Non-pigmented ciliary epithelial cell (primary cell): ENCODE results near the gene ZNF330.
A peak's percentile ranks its signal among the peaks of the same experiment; 100 is the strongest.
"Not testable (repeated sequence)": the region's sequence is repeated elsewhere in the genome, so short reads cannot be mapped to it uniquely, and the experiment has no call there.

Experiments used
- DNase-seq: peaks from one replicate; pipeline ENCODE4 v3.0.0-alpha.2; 2010; ENCODE audit warnings: low read depth

The ZNF330 gene

DNA sequence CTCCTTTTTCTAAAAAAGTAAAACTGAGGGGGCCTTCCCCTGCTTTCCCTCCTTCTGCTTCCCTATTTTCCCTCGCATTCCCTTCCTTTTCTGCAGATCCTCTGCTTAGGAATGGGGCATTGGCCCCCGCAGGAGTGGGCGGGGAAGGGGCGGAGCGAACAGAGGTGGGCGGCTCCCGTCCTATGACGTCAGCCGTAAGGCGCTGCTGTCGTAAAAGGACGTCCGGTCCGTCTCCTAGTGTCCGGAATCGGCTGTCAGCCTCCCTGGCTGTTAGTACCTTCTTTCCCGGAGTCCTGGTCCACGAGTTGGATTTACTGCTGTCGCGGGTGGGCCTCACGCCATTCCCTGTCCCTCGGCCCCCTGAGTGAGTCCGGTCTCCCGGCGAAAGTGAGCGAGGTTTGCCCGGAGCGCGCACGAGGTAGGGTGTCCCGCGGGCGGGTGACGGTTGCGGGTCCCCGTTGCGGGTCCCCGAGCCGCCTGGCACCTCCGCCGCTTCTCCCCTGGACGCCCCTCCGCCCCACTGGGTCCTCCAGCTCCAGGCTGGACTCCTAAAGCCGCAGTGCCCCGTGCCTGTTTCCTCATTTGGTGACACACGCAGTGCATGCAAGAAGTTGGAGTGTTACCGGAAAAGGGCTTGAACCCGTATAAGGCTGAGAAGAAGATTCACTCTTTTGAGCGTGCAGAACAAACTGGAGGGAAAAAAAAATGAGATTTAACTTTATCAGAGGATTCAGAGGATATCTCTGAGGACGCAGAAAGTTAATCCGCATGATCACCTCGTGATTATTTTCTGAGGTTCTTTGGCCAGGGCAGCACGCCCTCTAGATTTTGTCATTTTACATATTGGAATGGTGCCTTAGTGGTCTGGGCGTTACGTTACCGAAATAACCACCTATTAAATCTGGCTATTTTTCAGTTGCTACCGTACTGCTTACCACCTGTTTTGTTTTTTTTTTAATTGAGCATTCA is at the start of gene ZNF330:
Gene ZNF330, plus strand, starts transcription at position 205 of the 969 bp plus-strand sequence. CDS start 1,477 bp downstream, outside the sequence.
- DNase-seq: peak; percentile 50

GRCh38 chr4:141174457-141174856 is 46.2 kb upstream of the ZNF330 start:
- DNase-seq: no peak

DNA sequence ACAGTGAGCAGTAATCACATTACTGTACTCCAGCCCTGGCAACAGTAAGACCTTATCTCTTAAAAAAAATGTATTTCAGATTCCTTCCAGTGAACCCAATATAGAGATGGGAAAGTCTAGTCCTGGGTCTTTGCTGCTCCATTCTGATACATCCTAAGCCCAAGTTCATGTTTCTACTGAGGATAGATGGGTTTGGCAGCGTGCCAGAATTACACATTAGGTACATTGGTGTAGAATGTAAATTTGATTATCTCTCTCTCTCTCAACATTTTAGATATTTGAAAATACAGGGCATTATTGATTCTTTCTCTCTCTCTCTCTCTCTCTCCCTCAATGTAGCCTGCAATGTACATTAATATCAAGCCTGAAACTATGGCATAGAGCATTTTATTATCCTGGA is 43.5 kb upstream of the ZNF330 start:
- no peak for DNase-seq

GRCh38 chr4:141179474-141180373 is 41.0 kb upstream of the ZNF330 start:
- no peak for DNase-seq

- no peak for DNase-seq
Measured at GRCh38 chr4:141180991-141181761, 39.5 kb upstream of the ZNF330 start.

DNA sequence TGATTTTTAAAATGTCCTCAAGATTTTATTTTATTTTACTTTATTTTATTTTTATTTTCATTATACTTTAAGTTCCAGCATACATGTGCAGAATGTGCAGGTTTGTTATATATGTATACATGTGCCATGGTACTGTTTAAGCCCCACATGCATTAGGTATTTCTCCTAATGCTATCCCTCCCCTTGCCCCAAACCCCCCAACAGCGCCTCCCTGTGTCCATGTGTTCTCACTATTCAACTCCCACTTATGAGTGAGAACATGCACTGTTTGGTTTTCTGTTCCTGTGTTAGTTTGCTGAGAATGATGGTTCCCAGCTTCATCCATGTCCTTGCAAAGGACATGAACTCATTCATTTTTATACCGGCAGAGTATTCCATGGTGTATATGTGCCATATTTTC is 37.2 kb upstream of the ZNF330 start:
- not testable (repeated sequence) for DNase-seq

DNA sequence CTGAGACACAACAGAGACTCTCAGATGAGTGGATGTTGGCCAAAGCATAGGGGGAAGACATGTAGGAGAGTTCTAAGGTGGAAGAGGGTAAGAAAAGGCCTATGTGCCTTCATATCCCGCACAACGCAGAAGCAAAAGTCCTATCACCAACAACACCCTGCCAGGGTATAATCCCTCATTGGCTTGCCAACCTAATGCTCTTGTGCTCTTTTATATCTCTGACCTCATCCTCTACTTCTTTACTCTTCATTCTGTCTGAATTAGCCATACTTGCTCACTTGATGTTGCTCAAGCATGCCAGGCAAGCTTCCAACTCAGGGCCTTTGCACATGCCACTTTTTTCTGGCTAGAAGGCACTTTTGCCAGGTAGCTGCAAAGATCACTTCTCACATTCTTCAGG is 28.1 kb upstream of the ZNF330 start:
- no peak for DNase-seq

- DNase-seq: no peak
Measured at GRCh38 chr4:141193516-141194034, 27.1 kb upstream of the ZNF330 start.

DNA sequence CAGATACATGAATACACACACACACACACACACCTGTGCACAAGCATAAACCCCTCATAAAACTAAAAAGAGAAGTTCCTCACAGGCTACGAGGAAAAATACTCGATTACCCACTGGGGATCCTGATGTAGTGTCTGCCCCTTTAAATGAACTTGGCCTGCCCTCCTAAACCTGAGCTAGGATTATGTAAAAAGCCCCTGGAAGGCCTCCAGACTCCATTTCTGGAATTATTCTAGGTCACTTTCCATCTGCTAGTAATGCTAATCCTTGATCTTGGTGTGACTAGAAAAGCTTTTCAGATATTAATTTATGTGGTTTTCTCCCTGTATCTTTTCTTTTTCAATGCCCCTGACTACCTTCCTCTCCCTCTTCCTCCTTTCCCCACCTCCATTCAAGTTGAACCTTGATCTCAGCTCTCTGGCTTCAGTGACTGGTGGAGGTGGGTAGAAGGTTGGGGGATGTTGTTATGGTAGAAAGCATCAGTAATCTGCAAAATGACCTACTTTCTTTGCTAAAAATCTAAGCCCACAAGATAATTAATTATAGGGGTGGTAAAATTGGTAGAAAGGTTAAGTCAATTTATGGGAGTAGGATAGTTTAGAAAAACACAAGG is 25.5 kb upstream of the ZNF330 start:
- no peak for DNase-seq

DNA sequence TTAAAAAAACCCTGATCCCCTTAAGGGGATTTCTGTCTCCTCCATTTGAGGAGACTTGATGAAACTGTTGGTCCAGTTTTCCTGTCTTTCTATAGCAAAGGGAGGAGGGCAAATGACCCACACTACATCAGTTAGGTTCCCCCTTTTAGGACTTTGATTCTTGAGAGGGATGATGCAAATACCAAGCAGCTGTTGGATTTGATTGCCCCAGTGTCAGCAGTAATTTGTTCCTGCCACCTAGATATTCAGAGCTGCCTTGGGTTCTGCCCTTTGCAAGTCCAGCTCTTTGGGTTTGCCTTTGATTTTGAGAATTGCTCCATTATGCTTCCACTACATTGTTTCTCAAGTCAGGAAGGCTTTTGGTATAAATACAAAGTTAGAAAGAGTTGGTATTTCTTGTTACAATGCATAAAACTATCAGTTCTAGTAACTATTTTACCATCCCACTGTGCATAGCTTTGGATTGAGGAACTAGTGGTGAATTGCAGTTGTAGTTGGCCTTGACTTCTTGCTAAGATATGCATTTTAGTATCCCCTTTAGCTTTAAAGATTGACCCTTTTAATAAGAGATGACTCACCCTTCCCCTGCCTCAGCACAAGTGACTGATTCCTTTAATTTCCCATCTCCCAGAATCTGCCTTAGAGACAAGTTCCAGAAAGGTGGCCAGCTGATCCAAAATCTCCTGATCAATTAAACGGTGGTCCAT is 24.3 kb upstream of the ZNF330 start:
- DNase-seq: no peak

DNA sequence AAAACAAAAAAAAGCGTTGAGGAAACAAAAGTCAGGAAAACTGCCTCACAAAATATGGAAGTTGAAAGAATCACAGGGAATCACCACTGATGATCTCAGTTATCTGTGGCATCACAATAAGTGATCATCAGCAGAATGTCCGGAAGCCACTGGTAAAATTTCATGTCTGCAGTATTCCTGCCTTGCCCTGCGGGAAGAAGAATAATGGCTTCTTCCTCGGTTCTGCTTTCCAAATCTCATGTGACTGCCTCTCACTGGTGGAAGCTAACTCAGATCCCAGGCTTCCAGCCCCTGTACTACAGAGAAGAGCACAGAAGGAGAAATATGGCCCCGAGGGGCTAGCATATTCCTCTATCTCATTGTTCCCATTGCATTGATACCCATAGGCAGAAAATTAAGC is 12.7 kb upstream of the ZNF330 start:
- DNase-seq: no peak

- DNase-seq: no peak
Measured at GRCh38 chr4:141210168-141210567, 10.5 kb upstream of the ZNF330 start.

GRCh38 chr4:141213550-141213991 is 7.1 kb upstream of the ZNF330 start:
- no peak for DNase-seq

- no peak for DNase-seq
Measured at GRCh38 chr4:141215030-141215429, 5.7 kb upstream of the ZNF330 start.

DNA sequence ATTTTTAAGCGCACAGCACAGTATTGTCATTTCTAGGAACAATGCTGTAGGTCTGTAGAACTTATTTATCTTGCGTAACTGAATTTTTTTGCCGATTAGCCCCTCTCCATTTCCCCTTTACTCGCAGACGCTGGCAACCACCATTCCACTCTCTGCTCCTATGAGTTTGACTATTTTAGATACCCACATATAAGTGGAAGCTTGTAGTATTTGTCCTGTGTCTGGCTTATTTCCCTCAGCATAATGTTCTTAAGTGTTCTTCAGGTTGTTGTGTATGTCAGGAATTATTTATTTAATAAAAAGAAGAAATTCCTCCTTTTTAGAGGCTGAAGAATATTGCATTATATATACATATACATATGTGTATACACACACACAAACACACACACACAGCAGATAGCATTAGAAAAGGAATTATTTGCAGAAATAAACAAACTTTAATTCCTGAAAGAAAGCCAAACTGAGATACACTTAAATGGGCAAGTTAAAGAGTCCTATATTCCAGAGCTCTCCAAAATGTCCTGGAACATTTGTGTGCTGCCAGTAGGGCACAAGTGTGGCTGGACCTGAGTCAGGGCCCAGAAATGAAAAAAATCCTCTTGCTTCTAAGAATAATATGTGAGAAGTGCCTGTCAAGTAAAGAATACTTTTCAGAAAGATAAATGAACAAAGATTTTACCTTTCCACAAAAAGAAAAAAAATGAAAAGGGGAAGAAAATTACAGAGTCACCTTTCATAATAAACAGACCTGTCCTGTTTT is 4.5 kb upstream of the ZNF330 start:
- DNase-seq: no peak

DNA sequence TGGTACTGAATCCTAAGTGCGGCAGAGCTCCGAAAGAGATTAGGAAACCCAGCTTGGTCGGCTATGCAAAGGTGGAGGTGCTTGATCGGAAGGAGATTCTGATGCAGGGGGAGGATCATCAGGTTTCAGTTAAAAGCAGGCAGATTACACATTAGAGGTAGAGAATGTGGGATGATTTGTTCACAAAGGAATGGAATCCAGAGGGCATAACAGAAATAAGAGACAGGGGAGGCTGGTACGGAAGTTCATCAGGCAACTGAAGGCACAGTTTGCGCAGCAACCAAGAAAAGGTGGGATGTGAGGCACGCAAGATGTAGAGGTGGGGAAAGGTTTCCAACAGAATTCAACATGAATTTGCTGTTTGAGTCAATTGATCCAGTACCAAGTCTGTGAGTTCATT is 424 bp upstream of the ZNF330 start:
- DNase-seq: no peak

DNA sequence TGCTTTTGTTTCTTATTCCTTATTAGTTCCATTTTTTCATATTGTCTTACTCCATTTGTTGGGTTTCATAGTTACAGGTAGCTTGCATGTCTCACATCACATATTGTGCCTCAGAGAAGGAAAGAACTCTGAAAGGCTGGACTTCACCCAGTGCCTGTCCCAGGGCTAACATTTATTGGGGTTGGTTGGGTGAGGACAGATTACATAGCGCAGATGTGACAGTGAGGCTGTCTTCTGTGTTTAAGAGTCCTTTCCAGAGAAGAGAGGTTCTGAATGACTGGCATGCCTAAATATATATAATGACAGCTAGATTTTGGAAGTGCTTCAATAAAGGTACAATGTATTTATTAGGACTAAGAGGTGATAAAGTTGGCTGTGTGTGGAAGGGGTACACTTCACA is 2.7 kb downstream of the ZNF330 start:
- DNase-seq: no peak

- DNase-seq: not testable (repeated sequence)
Measured at GRCh38 chr4:141227280-141227679, 6.6 kb downstream of the ZNF330 start.

- DNase-seq: no peak
Measured at GRCh38 chr4:141229408-141230101, 8.9 kb downstream of the ZNF330 start.
